ENCODE measurements around the gene OR9I1. TPM values are rescaled to one million over a fixed set of nuclear protein-coding genes. Genes with fewer than 3 reads are reported as not detected.

The OR9I1 gene
- total and polyA plus RNA-seq, 2 of the 13 experiments (the other 11 are each of a cell fraction or from before 2014, with no cell fraction given), result not detected

DNA sequence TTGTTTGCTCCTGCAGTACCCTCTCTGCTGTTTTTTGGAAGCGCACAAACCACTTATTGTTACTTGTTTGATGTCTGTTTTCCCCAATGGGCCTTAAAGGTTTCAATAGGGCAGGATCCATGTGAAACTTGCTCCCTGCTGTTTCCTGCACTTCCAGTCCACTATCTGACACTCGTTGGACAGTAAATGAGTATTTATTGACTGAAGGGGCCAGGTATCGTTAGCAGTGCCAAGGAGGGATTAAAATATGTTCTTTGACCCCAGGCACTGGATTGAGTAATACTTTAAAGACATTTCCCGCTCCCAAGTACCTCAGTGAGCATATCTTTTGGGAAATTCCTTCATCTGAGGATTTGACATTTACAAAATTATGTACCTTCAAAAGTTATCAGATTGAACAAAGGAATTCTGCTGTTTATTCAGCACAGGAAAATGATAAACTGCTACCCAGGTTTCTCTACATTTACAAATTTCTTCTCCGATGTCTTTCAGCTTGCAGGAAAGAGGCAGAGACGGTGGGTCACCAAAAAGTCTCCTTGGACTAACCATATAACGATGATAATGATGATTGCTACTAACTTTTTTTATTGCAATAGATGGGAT lies 40.3 kb upstream of the OR9I1 start (continued):
- TF ChIP-seq, protein P1, sequence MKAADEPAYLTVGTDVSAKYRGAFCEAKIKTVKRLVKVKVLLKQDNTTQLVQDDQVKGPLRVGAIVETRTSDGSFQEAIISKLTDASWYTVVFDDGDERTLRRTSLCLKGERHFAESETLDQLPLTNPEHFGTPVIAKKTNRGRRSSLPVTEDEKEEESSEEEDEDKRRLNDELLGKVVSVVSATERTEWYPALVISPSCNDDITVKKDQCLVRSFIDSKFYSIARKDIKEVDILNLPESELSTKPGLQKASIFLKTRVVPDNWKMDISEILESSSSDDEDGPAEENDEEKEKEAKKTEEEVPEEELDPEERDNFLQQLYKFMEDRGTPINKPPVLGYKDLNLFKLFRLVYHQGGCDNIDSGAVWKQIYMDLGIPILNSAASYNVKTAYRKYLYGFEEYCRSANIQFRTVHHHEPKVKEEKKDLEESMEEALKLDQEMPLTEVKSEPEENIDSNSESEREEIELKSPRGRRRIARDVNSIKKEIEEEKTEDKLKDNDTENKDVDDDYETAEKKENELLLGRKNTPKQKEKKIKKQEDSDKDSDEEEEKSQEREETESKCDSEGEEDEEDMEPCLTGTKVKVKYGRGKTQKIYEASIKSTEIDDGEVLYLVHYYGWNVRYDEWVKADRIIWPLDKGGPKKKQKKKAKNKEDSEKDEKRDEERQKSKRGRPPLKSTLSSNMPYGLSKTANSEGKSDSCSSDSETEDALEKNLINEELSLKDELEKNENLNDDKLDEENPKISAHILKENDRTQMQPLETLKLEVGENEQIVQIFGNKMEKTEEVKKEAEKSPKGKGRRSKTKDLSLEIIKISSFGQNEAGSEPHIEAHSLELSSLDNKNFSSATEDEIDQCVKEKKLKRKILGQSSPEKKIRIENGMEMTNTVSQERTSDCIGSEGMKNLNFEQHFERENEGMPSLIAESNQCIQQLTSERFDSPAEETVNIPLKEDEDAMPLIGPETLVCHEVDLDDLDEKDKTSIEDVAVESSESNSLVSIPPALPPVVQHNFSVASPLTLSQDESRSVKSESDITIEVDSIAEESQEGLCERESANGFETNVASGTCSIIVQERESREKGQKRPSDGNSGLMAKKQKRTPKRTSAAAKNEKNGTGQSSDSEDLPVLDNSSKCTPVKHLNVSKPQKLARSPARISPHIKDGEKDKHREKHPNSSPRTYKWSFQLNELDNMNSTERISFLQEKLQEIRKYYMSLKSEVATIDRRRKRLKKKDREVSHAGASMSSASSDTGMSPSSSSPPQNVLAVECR (CRISPR knock-in tag; IDR thresholded peaks at IDR 0.05; ENCODE audit: borderline replicate concordance), result peak; percentile 43; the same call in 1 of the 2 replicates
- TF ChIP-seq, protein P2, sequence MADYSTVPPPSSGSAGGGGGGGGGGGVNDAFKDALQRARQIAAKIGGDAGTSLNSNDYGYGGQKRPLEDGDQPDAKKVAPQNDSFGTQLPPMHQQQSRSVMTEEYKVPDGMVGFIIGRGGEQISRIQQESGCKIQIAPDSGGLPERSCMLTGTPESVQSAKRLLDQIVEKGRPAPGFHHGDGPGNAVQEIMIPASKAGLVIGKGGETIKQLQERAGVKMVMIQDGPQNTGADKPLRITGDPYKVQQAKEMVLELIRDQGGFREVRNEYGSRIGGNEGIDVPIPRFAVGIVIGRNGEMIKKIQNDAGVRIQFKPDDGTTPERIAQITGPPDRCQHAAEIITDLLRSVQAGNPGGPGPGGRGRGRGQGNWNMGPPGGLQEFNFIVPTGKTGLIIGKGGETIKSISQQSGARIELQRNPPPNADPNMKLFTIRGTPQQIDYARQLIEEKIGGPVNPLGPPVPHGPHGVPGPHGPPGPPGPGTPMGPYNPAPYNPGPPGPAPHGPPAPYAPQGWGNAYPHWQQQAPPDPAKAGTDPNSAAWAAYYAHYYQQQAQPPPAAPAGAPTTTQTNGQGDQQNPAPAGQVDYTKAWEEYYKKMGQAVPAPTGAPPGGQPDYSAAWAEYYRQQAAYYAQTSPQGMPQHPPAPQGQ (CRISPR knock-in tag; IDR thresholded peaks at IDR 0.05; ENCODE audit: borderline replicate concordance), result no peak
- no peak for TF ChIP-seq ZNF441 (CRISPR knock-in tag; IDR thresholded peaks at IDR 0.05; ENCODE audit: borderline replicate concordance)
- peak; percentile 50; the same call in 1 of the 2 replicates for TF ChIP-seq SALL2 (CRISPR knock-in tag; IDR thresholded peaks at IDR 0.05)
- no peak for TF ChIP-seq PCBP1 (IDR thresholded peaks at IDR 0.05; ENCODE audit: borderline replicate concordance, low read depth, low read length)
- TF ChIP-seq, protein P3, sequence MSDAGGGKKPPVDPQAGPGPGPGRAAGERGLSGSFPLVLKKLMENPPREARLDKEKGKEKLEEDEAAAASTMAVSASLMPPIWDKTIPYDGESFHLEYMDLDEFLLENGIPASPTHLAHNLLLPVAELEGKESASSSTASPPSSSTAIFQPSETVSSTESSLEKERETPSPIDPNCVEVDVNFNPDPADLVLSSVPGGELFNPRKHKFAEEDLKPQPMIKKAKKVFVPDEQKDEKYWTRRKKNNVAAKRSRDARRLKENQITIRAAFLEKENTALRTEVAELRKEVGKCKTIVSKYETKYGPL (CRISPR knock-in tag; IDR thresholded peaks at IDR 0.05), result no peak
- TF ChIP-seq, protein P4, sequence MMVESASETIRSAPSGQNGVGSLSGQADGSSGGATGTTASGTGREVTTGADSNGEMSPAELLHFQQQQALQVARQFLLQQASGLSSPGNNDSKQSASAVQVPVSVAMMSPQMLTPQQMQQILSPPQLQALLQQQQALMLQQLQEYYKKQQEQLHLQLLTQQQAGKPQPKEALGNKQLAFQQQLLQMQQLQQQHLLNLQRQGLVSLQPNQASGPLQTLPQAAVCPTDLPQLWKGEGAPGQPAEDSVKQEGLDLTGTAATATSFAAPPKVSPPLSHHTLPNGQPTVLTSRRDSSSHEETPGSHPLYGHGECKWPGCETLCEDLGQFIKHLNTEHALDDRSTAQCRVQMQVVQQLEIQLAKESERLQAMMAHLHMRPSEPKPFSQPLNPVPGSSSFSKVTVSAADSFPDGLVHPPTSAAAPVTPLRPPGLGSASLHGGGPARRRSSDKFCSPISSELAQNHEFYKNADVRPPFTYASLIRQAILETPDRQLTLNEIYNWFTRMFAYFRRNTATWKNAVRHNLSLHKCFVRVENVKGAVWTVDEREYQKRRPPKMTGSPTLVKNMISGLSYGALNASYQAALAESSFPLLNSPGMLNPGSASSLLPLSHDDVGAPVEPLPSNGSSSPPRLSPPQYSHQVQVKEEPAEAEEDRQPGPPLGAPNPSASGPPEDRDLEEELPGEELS (CRISPR knock-in tag; IDR thresholded peaks at IDR 0.05), result peak; percentile 94
- peak; percentile 87 for TF ChIP-seq HDAC1 (CRISPR knock-in tag; IDR thresholded peaks at IDR 0.05)
- TF ChIP-seq ARID2 (CRISPR knock-in tag; IDR thresholded peaks at IDR 0.05; ENCODE audit: borderline replicate concordance), result no peak
- TF ChIP-seq ONECUT2 (CRISPR knock-in tag; IDR thresholded peaks at IDR 0.05), result peak; percentile 89
- 0 out of 2 replicates have a peak, but pooled peaks have one; percentile 23 for TF ChIP-seq TGIF2 (CRISPR knock-in tag; IDR thresholded peaks at IDR 0.05)
- TF ChIP-seq CBFB (CRISPR knock-in tag; IDR thresholded peaks at IDR 0.05), result peak; percentile 61; the same call in 1 of the 2 replicates
- peak; percentile 89 for TF ChIP-seq ZNF205 (CRISPR knock-in tag; IDR thresholded peaks at IDR 0.05)
- TF ChIP-seq ZNF562 (CRISPR knock-in tag; IDR thresholded peaks at IDR 0.05; ENCODE audit: borderline replicate concordance), result no peak
- TF ChIP-seq, protein P5, sequence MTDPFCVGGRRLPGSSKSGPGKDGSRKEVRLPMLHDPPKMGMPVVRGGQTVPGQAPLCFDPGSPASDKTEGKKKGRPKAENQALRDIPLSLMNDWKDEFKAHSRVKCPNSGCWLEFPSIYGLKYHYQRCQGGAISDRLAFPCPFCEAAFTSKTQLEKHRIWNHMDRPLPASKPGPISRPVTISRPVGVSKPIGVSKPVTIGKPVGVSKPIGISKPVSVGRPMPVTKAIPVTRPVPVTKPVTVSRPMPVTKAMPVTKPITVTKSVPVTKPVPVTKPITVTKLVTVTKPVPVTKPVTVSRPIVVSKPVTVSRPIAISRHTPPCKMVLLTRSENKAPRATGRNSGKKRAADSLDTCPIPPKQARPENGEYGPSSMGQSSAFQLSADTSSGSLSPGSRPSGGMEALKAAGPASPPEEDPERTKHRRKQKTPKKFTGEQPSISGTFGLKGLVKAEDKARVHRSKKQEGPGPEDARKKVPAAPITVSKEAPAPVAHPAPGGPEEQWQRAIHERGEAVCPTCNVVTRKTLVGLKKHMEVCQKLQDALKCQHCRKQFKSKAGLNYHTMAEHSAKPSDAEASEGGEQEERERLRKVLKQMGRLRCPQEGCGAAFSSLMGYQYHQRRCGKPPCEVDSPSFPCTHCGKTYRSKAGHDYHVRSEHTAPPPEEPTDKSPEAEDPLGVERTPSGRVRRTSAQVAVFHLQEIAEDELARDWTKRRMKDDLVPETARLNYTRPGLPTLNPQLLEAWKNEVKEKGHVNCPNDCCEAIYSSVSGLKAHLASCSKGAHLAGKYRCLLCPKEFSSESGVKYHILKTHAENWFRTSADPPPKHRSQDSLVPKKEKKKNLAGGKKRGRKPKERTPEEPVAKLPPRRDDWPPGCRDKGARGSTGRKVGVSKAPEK (CRISPR knock-in tag; IDR thresholded peaks at IDR 0.05; ENCODE audit: borderline replicate concordance), result no peak
- TF ChIP-seq IKZF4 (CRISPR knock-in tag; IDR thresholded peaks at IDR 0.05; ENCODE audit: borderline replicate concordance, low read depth, not compliant biosample characterization), result no peak
- no peak for TF ChIP-seq ZNF550 (CRISPR knock-in tag; IDR thresholded peaks at IDR 0.05; ENCODE audit: borderline replicate concordance)
